Activated CD4-positive, alpha-beta T cell treated with anti-CD3 and anti-CD28 coated beads, Interleukin-2, amount 10 ng/mL, durations not matched to agents 7 days and 5 days (primary cell): ENCODE measurements around the gene NBDY. TPM values are rescaled to one million over a fixed set of nuclear protein-coding genes. Genes with fewer than 3 reads are reported as not detected.

Experiments used
- CTCF ChIA-PET: fragments of 350-600 bp; sonication (Branson Sonifier 250); formaldehyde crosslinking; loops from one replicate; lab custom pipeline; 2021; ENCODE audit warnings: antibody characterized with exemption; lab: Charles Lee
- POLR2A ChIA-PET: fragments of 350-600 bp; sonication (Branson Sonifier 250); formaldehyde crosslinking; loops from one replicate; lab custom pipeline; 2021; ENCODE audit warnings: antibody characterized with exemption; lab: Charles Lee
- DNase-seq: peaks from one replicate; pipeline ENCODE4 v3.0.0-alpha.2; 2020
- H3K27ac Mint-ChIP-seq: one replicate; pipeline ENCODE4 v1.8.0; 2021; ENCODE audit warnings: mild to moderate bottlenecking, moderate library complexity, mixed read lengths
- H3K27me3 Mint-ChIP-seq: one replicate; pipeline ENCODE4 v1.8.0; 2021; ENCODE audit warnings: mixed read lengths
- H3K36me3 Mint-ChIP-seq: one replicate; pipeline ENCODE4 v1.8.0; 2021; ENCODE audit warnings: low read depth, mixed read lengths
- H3K4me1 Mint-ChIP-seq: one replicate; pipeline ENCODE4 v1.8.0; 2021; ENCODE audit warnings: mixed read lengths
- H3K4me3 Mint-ChIP-seq: one replicate; pipeline ENCODE4 v1.8.0; 2021; ENCODE audit warnings: mild to moderate bottlenecking, moderate library complexity, mixed read lengths
- H3K9me3 Mint-ChIP-seq: one replicate; pipeline ENCODE4 v1.8.0; 2021; ENCODE audit warnings: mixed read lengths
- total RNA-seq, 2 experiments: library from RNA; stranded (reverse); gene quantifications; one replicate each; pipeline ENCODE4 v1.2.3, GENCODE V29; 2021

The NBDY gene
- total RNA-seq, 2 experiments from 2014 or later: 41.1 to 44.2 TPM

GRCh38 chrX:56857042-56857441, 128.0 kb downstream of the NBDY start:
- POLR2A ChIA-PET: no interaction called here
- H3K4me1 Mint-ChIP-seq: no peaks in the 10 kb centered on the region
- H3K9me3 Mint-ChIP-seq: no peaks in the 10 kb centered on the region
- H3K27me3 Mint-ChIP-seq: peaks cover 2% of the 10 kb centered on the region
- H3K4me3 Mint-ChIP-seq: no peak overlapping the region
- CTCF ChIA-PET: no interaction called here
- H3K36me3 Mint-ChIP-seq: no peaks in the 10 kb centered on the region
- DNase-seq: no peak
- H3K27ac Mint-ChIP-seq: no peak overlapping the region

- no peak overlapping the region for H3K4me3 Mint-ChIP-seq
- ChIA-PET CTCF (no interaction called here), POLR2A (no interaction called here)
- H3K27me3 Mint-ChIP-seq: no peaks in the 10 kb centered on the region
- H3K27ac Mint-ChIP-seq: no peak overlapping the region
- H3K4me1 Mint-ChIP-seq: no peaks in the 10 kb centered on the region
- DNase-seq: no peak
- no peaks in the 10 kb centered on the region for H3K36me3 Mint-ChIP-seq
- H3K9me3 Mint-ChIP-seq: no peaks in the 10 kb centered on the region
These were observed 131.8 kb downstream of the NBDY start for GRCh38 chrX:56860888-56861287.

Other genes with a start within 250 kb of the NBDY start
- gene UBQLN2, start 165.6 kb upstream of the NBDY start, total RNA-seq: 10 to 100 TPM; 50.6 to 59.7 TPM